ENCODE results near the gene SLC1A7.

SLC1A7 gene

GRCh38 chr1:53057127-53057526 lies 85.3 kb downstream of the SLC1A7 start:
- DNase-seq: no peak

GRCh38 chr1:53051676-53052075 lies 90.8 kb downstream of the SLC1A7 start:
- DNase-seq: no peak

- no peak for DNase-seq
Measured at GRCh38 chr1:53050310-53050709, 92.1 kb downstream of the SLC1A7 start.

- no peak for DNase-seq
Measured at GRCh38 chr1:53049574-53049967, 92.9 kb downstream of the SLC1A7 start.

- DNase-seq: no peak
Measured at GRCh38 chr1:53048960-53049573, 93.4 kb downstream of the SLC1A7 start.

GRCh38 chr1:53047737-53048736 lies 94.4 kb downstream of the SLC1A7 start:
- DNase-seq: no peak

- DNase-seq: no peak
Measured at GRCh38 chr1:53046930-53047329, 95.5 kb downstream of the SLC1A7 start.

- no peak for DNase-seq
Measured at GRCh38 chr1:53044926-53045325, 97.5 kb downstream of the SLC1A7 start.

- DNase-seq: no peak
Measured at GRCh38 chr1:53043271-53043670, 99.2 kb downstream of the SLC1A7 start.

- DNase-seq: no peak
Measured at GRCh38 chr1:53038566-53038965, 103.9 kb downstream of the SLC1A7 start.
